KOPT-K1 (cell line): ENCODE data around the gene AKAP7.
"Not testable (repeated sequence)": the region's sequence is repeated elsewhere in the genome, so short reads cannot be mapped to it uniquely, and the experiment has no call there.

Experiments used
- H3K27ac ChIP-seq: fragments of 200-600 bp; sonication (generic); 2 replicates; pipeline ENCODE4 v1.5.1; 2016; ENCODE audit warnings: antibody characterized with exemption, mild to moderate bottlenecking, low read depth, low read length; ENCODE audit not compliant: poor library complexity, severe bottlenecking
- H3K36me3 ChIP-seq: fragments of 200-600 bp; sonication (generic); 2 replicates; pipeline ENCODE4 v1.5.1; 2017; ENCODE audit warnings: antibody characterized with exemption, mild to moderate bottlenecking, low read length, moderate library complexity; ENCODE audit not compliant: insufficient read depth
- H3K9me3 ChIP-seq: fragments of 200-600 bp; sonication (generic); 2 replicates; pipeline ENCODE4 v1.5.1; 2017; ENCODE audit warnings: antibody characterized with exemption, low read length, mild to moderate bottlenecking; ENCODE audit not compliant: insufficient read depth, poor library complexity, severe bottlenecking

AKAP7 gene

GRCh38 chr6:131244942-131245341 lies 109.7 kb downstream of the AKAP7 start:
- H3K9me3 ChIP-seq: peaks cover 6% of the 10 kb centered on the region

GRCh38 chr6:131250122-131250521 lies 114.9 kb downstream of the AKAP7 start:
- Histone ChIP-seq H3K9me3 (no peaks in the 10 kb centered on the region), H3K27ac (no peak overlapping the region), H3K36me3 (no peaks in the 10 kb centered on the region)

More at GRCh38 chr6:131244942-131245341, 109.7 kb downstream of the AKAP7 start:
- Histone ChIP-seq H3K36me3 (no peaks in the 10 kb centered on the region), H3K27ac (no peak overlapping the region)

- Histone ChIP-seq H3K27ac (no peak overlapping the region), H3K9me3 (no peaks in the 10 kb centered on the region), H3K36me3 (no peaks in the 10 kb centered on the region)
Measured at GRCh38 chr6:131250936-131251335, 115.7 kb downstream of the AKAP7 start.

- Histone ChIP-seq H3K27ac (no peak overlapping the region), H3K9me3 (no peaks in the 10 kb centered on the region), H3K36me3 (no peaks in the 10 kb centered on the region)
Measured at GRCh38 chr6:131251590-131252199, 116.4 kb downstream of the AKAP7 start.

GRCh38 chr6:131255434-131255833 lies 120.2 kb downstream of the AKAP7 start:
- Histone ChIP-seq H3K9me3 (no peaks in the 10 kb centered on the region), H3K27ac (no peak overlapping the region), H3K36me3 (no peaks in the 10 kb centered on the region)

- H3K27ac ChIP-seq: no peak overlapping the region
- no peaks in the 10 kb centered on the region for H3K36me3 ChIP-seq
- H3K9me3 ChIP-seq: peaks cover 3% of the 10 kb centered on the region
Measured at GRCh38 chr6:131255911-131256310, 120.6 kb downstream of the AKAP7 start.

- Histone ChIP-seq H3K9me3 (peaks cover 3% of the 10 kb centered on the region), H3K27ac (no peak overlapping the region), H3K36me3 (no peaks in the 10 kb centered on the region)
Measured at GRCh38 chr6:131257104-131257503, 121.8 kb downstream of the AKAP7 start.

GRCh38 chr6:131258010-131258652 lies 122.9 kb downstream of the AKAP7 start:
- Histone ChIP-seq H3K27ac (no peak overlapping the region), H3K36me3 (no peaks in the 10 kb centered on the region), H3K9me3 (peaks cover 3% of the 10 kb centered on the region)

GRCh38 chr6:131258816-131259476 lies 123.7 kb downstream of the AKAP7 start:
- H3K27ac ChIP-seq: no peak overlapping the region
- peaks cover 3% of the 10 kb centered on the region for H3K9me3 ChIP-seq
- no peaks in the 10 kb centered on the region for H3K36me3 ChIP-seq

- H3K36me3 ChIP-seq, H3K9me3 ChIP-seq, H3K27ac ChIP-seq: not testable (repeated sequence)
Measured at GRCh38 chr6:131260960-131261359, 125.7 kb downstream of the AKAP7 start.

GRCh38 chr6:131262060-131262459 lies 126.8 kb downstream of the AKAP7 start:
- Histone ChIP-seq H3K27ac (no peak overlapping the region), H3K36me3 (no peaks in the 10 kb centered on the region)

GRCh38 chr6:131265939-131266338 lies 130.7 kb downstream of the AKAP7 start:
- no peaks in the 10 kb centered on the region for H3K36me3 ChIP-seq
- no peak overlapping the region for H3K27ac ChIP-seq
- peaks cover 10% of the 10 kb centered on the region for H3K9me3 ChIP-seq

More at GRCh38 chr6:131262060-131262459, 126.8 kb downstream of the AKAP7 start:
- H3K9me3 ChIP-seq: peaks cover 3% of the 10 kb centered on the region

GRCh38 chr6:131268303-131268702 lies 133.0 kb downstream of the AKAP7 start:
- Histone ChIP-seq H3K27ac (no peak overlapping the region), H3K9me3 (peaks cover 13% of the 10 kb centered on the region), H3K36me3 (no peaks in the 10 kb centered on the region)

GRCh38 chr6:131269565-131270391 lies 134.5 kb downstream of the AKAP7 start:
- H3K27ac ChIP-seq: no peak overlapping the region
- H3K9me3 ChIP-seq: peaks cover 13% of the 10 kb centered on the region
- H3K36me3 ChIP-seq: no peaks in the 10 kb centered on the region

GRCh38 chr6:131270534-131270933 lies 135.3 kb downstream of the AKAP7 start:
- H3K36me3 ChIP-seq: no peaks in the 10 kb centered on the region
- H3K27ac ChIP-seq: no peak overlapping the region
- H3K9me3 ChIP-seq: peaks cover 16% of the 10 kb centered on the region
